K562 treated with DMSO at 1 percent for 24 hours (cell line): ENCODE measurements around the gene ZSCAN32. TPM values are rescaled to one million over a fixed set of nuclear protein-coding genes. Genes with fewer than 3 reads are reported as not detected.

ENCODE experiments used
- total RNA-seq: library from RNA; unstranded; fragments of 300-600 nt; gene quantifications from 2 replicates; pipeline ENCODE4 v1.2.3, GENCODE V29; 2022; ENCODE audit warnings: low read depth; ENCODE audit not compliant: insufficient read depth

Gene ZSCAN32
- total RNA-seq = 10.0 and 17.3 TPM in 2 replicates

GRCh38 chr16:3400779-3401688 lies at the start of gene ZSCAN32, which contains the start of gene ZNF174:
Gene ZSCAN32, minus strand, starts transcription at chr16:3401004. Its CDS starts 3,447 bp downstream, at chr16:3397557.
Gene ZNF174, plus strand, starts transcription at chr16:3401215. Its CDS starts 790 bp downstream, at chr16:3402005.

GRCh38 chr16:3443108-3444031 lies 42.6 kb upstream of the ZSCAN32 start, which contains the start of the genes NAA60 and ZNF597:
Gene NAA60, plus strand, starts transcription at chr16:3443680. Its CDS starts 32,548 bp downstream, at chr16:3476228.
Gene ZNF597, minus strand, starts transcription at chr16:3443504. Its CDS starts 351 bp downstream, at chr16:3443153.

GRCh38 chr16:3355589-3355988 lies 45.2 kb downstream of the ZSCAN32 start, which contains the start of gene OR2C1:
Gene OR2C1, plus strand, starts transcription at chr16:3355889. Its CDS starts 52 bp downstream, at chr16:3355941.

Other genes starting within 250 kb of the ZSCAN32 start
- not detected in 2 replicates for gene OR1F1, start 212.8 kb downstream of the ZSCAN32 start, total RNA-seq
- 6.6 and 8.7 TPM in 2 replicates for gene ZNF200, start 165.8 kb downstream of the ZSCAN32 start, total RNA-seq
- not detected in 2 replicates for gene MEFV, start 144.4 kb downstream of the ZSCAN32 start, total RNA-seq
- gene ZNF263, start 117.5 kb downstream of the ZSCAN32 start, total RNA-seq = 51.0 and 56.4 TPM in 2 replicates
- gene TIGD7, start 95.6 kb downstream of the ZSCAN32 start, total RNA-seq = 0.80 and 2.4 TPM in 2 replicates
- gene ZNF75A, start 95.5 kb downstream of the ZSCAN32 start, total RNA-seq = 9.7 and 10.9 TPM in 2 replicates
- not detected in 2 replicates for gene OR2C1, start 45.1 kb downstream of the ZSCAN32 start, total RNA-seq
- gene ZNF174, start 211 bp upstream of the ZSCAN32 start, total RNA-seq = 14.3 and 19.1 TPM in 2 replicates
- gene ZNF597, start 42.5 kb upstream of the ZSCAN32 start, total RNA-seq = 0.23 and 0.29 TPM in 2 replicates
- 48.1 and 58.5 TPM in 2 replicates for gene NAA60, start 42.7 kb upstream of the ZSCAN32 start, total RNA-seq
- gene C16orf90, start 94.5 kb upstream of the ZSCAN32 start, total RNA-seq = not detected in 2 replicates
- 2.3 and 4.3 TPM in 2 replicates for gene CLUAP1, start 100.0 kb upstream of the ZSCAN32 start, total RNA-seq
- 0.12 and 0.21 TPM in 2 replicates for gene NLRC3, start 176.4 kb upstream of the ZSCAN32 start, total RNA-seq
- 7.5 and 7.6 TPM in 2 replicates for gene SLX4, start 210.6 kb upstream of the ZSCAN32 start, total RNA-seq